Sigmoid colon (tissue), 4 donors: Measurements from ENCODE around the gene BANP.

Experiments
- POLR2A ChIP-seq, 2 donors: fragments of 450-650 bp; IDR thresholded peaks; one replicate each; pipeline ENCODE4 v1.6.1; 2016; ENCODE audit warnings: antibody characterized with exemption in 2 of 2, mild to moderate bottlenecking in 2 of 2, moderate library complexity in 2 of 2
- POLR2AphosphoS5 ChIP-seq, 4 donors: sonication (generic); formaldehyde crosslinking; IDR thresholded peaks; one replicate each; pipeline ENCODE4 v1.6.1; 2017; ENCODE audit warnings: antibody characterized with exemption in 4 of 4
- TF ChIP-seq, protein P1 (sequence below), 4 experiments: fragments of 450-650 bp in 3 of 4; fragments of 200-600 bp in 1 of 4; IDR thresholded peaks; one replicate each; pipeline ENCODE4 v1.5.1; 2016 to 2019; ENCODE audit warnings: antibody characterized with exemption in 4 of 4, mild to moderate bottlenecking in 3 of 4, moderate library complexity in 2 of 4

GRCh38 chr16:88099563-88099890 lies 148.3 kb downstream of the BANP start:
- no peak for TF ChIP-seq POLR2A (IDR thresholded peaks at IDR 0.05)
- TF ChIP-seq, protein P1, sequence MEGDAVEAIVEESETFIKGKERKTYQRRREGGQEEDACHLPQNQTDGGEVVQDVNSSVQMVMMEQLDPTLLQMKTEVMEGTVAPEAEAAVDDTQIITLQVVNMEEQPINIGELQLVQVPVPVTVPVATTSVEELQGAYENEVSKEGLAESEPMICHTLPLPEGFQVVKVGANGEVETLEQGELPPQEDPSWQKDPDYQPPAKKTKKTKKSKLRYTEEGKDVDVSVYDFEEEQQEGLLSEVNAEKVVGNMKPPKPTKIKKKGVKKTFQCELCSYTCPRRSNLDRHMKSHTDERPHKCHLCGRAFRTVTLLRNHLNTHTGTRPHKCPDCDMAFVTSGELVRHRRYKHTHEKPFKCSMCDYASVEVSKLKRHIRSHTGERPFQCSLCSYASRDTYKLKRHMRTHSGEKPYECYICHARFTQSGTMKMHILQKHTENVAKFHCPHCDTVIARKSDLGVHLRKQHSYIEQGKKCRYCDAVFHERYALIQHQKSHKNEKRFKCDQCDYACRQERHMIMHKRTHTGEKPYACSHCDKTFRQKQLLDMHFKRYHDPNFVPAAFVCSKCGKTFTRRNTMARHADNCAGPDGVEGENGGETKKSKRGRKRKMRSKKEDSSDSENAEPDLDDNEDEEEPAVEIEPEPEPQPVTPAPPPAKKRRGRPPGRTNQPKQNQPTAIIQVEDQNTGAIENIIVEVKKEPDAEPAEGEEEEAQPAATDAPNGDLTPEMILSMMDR (IDR thresholded peaks at IDR 0.05): no peak
- TF ChIP-seq POLR2AphosphoS5 (IDR thresholded peaks at IDR 0.05): no peak
